Neural crest cell (in vitro differentiated cells): Measurements from ENCODE around the gene DNM3. TPM values are rescaled to one million over a fixed set of nuclear protein-coding genes. Genes with fewer than 3 reads are reported as not detected.

Source experiments
- DNase-seq: peaks from one replicate; pipeline ENCODE4 v3.0.0; 2021; ENCODE audit warnings: low read depth, mixed read lengths, low spot score
- H3K27ac Mint-ChIP-seq: one replicate; pipeline ENCODE4 v1.8.0; 2021; ENCODE audit warnings: mild to moderate bottlenecking, mixed read lengths; ENCODE audit not compliant: unreplicated experiment
- H3K27me3 Mint-ChIP-seq: 2 replicates; pipeline ENCODE4 v1.8.0; 2021; ENCODE audit warnings: low read depth, mild to moderate bottlenecking, mixed read lengths
- H3K36me3 Mint-ChIP-seq: 2 replicates; pipeline ENCODE4 v1.8.0; 2021; ENCODE audit warnings: low read depth, mild to moderate bottlenecking, mixed read lengths
- H3K4me1 Mint-ChIP-seq: 2 replicates; pipeline ENCODE4 v1.8.0; 2021; ENCODE audit warnings: mixed read lengths
- H3K4me3 Mint-ChIP-seq: one replicate; pipeline ENCODE4 v1.8.0; 2021; ENCODE audit warnings: mild to moderate bottlenecking, mixed read lengths
- H3K9me3 Mint-ChIP-seq: 2 replicates; pipeline ENCODE4 v1.8.0; 2021; ENCODE audit warnings: mixed read lengths
- total RNA-seq: library from RNA; stranded (reverse); gene quantifications from 2 replicates; pipeline ENCODE4 v1.2.1, GENCODE V29; 2021
- TF ChIP-seq, protein P1 (sequence below): fragments of 200-600 bp; sonication (generic); conservative IDR thresholded peaks from 2 replicates; pipeline ENCODE4 v1.5.0; 2021; ENCODE audit warnings: antibody characterized with exemption, mild to moderate bottlenecking

The DNM3 gene
- total RNA-seq, 1 donor from 2014 or later: 3.5 TPM

DNA sequence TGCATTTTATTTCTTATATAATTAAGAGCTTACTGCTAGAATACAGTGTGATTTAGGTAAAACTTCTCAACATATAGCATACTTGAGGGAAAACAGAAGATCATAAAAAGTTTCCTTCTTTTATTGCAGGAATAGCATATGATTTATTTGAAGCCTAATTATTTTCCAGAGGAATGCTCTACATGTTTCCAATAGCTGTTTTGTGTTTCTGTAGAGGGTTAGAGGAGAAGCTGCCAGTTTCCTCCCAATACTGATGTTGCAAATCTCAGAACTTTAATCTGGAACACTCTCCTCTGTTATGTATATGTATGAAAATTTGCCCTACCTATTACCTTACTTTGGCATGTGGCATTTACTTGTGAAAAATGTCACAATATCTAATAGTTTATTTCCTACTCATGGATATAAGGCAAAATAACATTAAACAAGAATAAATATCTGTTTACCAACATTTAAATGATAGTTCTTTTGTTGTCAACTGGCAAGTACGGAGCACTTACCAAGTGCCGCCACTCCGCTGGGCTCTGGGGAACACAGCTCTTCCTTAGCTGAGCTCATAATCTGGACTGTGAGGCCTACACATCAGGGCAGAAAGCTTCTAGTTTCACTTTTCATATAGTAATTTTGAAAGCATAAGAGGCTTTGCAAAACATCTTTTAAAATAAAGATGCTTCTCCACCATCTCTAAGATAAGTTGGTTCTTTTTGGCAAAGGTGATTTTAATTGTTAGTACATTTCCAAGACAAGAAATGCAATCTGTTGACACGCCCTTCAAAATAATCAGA is 339.4 kb downstream of the DNM3 start:
- Mint-ChIP-seq H3K4me1 (peaks cover 4% of the 10 kb centered on the region), H3K9me3 (no peaks in the 10 kb centered on the region), H3K4me3 (no peak overlapping the region), H3K27ac (no peak overlapping the region), H3K36me3 (no peaks in the 10 kb centered on the region), H3K27me3 (no peaks in the 10 kb centered on the region)
- DNase-seq: no peak
- TF ChIP-seq, protein P1, sequence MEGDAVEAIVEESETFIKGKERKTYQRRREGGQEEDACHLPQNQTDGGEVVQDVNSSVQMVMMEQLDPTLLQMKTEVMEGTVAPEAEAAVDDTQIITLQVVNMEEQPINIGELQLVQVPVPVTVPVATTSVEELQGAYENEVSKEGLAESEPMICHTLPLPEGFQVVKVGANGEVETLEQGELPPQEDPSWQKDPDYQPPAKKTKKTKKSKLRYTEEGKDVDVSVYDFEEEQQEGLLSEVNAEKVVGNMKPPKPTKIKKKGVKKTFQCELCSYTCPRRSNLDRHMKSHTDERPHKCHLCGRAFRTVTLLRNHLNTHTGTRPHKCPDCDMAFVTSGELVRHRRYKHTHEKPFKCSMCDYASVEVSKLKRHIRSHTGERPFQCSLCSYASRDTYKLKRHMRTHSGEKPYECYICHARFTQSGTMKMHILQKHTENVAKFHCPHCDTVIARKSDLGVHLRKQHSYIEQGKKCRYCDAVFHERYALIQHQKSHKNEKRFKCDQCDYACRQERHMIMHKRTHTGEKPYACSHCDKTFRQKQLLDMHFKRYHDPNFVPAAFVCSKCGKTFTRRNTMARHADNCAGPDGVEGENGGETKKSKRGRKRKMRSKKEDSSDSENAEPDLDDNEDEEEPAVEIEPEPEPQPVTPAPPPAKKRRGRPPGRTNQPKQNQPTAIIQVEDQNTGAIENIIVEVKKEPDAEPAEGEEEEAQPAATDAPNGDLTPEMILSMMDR: no peak

DNA sequence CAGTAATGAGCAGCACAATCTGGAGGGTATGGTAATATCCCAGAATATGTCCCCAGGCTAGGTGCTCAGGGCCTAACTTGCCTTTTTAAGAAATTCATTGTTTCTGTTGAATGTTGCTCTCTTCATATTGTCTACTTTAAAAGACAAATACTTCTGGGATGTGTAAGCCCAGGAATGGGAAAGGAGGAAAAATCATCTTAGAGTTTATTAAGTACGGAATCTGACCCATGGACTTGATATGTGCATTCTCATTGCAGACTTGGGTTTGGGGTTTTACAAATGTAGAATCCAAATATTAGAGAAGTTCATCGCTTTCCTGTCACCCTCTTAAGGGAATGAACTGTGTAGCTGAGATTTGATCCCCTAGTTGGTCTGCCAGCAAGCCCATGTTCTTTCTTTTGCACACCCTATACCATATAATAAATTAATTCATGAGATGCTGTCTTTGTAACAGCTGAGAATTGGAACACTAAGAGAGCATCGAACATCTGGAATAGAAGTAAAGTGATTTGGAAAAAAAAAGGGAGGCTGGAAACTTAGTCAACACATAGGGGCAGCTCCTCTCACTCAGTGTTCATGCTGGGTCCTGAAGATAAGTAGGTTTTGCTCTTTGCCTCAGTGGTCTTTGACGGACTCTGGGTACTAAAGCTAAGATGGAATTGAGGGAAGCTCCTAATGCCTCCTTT is 343.4 kb downstream of the DNM3 start:
- peaks cover 4% of the 10 kb centered on the region for H3K4me1 Mint-ChIP-seq
- H3K27me3 Mint-ChIP-seq: no peaks in the 10 kb centered on the region
- H3K36me3 Mint-ChIP-seq: no peaks in the 10 kb centered on the region
- H3K27ac Mint-ChIP-seq: no peak overlapping the region
- DNase-seq: no peak
- H3K9me3 Mint-ChIP-seq: peaks cover 2% of the 10 kb centered on the region
- TF ChIP-seq, protein P1: no peak
- H3K4me3 Mint-ChIP-seq: no peak overlapping the region

- Mint-ChIP-seq H3K27me3 (no peaks in the 10 kb centered on the region), H3K4me3 (no peak overlapping the region), H3K27ac (no peak overlapping the region), H3K36me3 (no peaks in the 10 kb centered on the region), H3K4me1 (peaks cover 4% of the 10 kb centered on the region), H3K9me3 (peaks cover 3% of the 10 kb centered on the region)
- no peak for DNase-seq
- TF ChIP-seq, protein P1: no peak
These were observed 343.9 kb downstream of the DNM3 start for GRCh38 chr1:172185211-172185610.

DNA sequence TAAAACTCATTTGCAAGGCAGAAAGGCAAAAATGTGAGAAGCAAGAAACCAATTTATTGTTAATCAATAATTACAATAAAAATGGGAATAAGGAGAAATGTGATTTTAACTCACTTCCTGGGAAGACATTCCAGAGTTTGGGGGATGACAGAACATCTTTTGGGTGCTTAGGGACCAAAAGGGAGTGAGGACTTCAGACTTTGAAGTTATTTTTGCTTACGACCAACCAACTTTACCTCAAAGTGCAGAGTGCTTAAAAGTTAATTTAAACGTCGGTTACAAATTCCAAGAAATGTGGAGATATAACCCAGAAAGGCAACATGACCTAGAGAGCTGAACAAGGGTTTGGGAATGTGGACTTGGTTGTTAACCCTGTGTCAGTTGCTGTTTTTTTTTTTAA is 344.7 kb downstream of the DNM3 start:
- Mint-ChIP-seq H3K4me3 (no peak overlapping the region), H3K9me3 (peaks cover 3% of the 10 kb centered on the region), H3K27ac (no peak overlapping the region), H3K27me3 (no peaks in the 10 kb centered on the region), H3K4me1 (peaks cover 4% of the 10 kb centered on the region), H3K36me3 (no peaks in the 10 kb centered on the region)
- no peak for DNase-seq
- TF ChIP-seq, protein P1: no peak

- H3K36me3 Mint-ChIP-seq: peaks cover 14% of the 10 kb centered on the region
- no peak overlapping the region for H3K4me3 Mint-ChIP-seq
- H3K27me3 Mint-ChIP-seq: no peaks in the 10 kb centered on the region
- DNase-seq: no peak
- H3K4me1 Mint-ChIP-seq: no peaks in the 10 kb centered on the region
- peaks cover 18% of the 10 kb centered on the region for H3K9me3 Mint-ChIP-seq
- TF ChIP-seq, protein P1: no peak
- H3K27ac Mint-ChIP-seq: no peak overlapping the region
These were observed 360.3 kb downstream of the DNM3 start for GRCh38 chr1:172201572-172201971.
